ENCODE data around the gene TOR1A. TPM values are rescaled to one million over a fixed set of nuclear protein-coding genes. Genes with fewer than 3 reads are reported as not detected.

TOR1A gene, protein sequence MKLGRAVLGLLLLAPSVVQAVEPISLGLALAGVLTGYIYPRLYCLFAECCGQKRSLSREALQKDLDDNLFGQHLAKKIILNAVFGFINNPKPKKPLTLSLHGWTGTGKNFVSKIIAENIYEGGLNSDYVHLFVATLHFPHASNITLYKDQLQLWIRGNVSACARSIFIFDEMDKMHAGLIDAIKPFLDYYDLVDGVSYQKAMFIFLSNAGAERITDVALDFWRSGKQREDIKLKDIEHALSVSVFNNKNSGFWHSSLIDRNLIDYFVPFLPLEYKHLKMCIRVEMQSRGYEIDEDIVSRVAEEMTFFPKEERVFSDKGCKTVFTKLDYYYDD
- total RNA-seq (38.7 and 44.8 TPM in 2 replicates), polyA plus RNA-seq (40.2 and 50.4 TPM in 2 replicates)

- Histone ChIP-seq H4K20me1 (ENCODE audit: insufficient read depth, poor library complexity, severe bottlenecking) (no peaks in the 10 kb centered on the region), H3K9me3 (ENCODE audit: low read depth) (no peaks in the 10 kb centered on the region), H3K79me2 (peaks cover 25% of the 10 kb centered on the region), H3K27ac (peak within 1 kb of the TSS; percentile 88), H3K4me2 (peak within 1 kb of the TSS; percentile 96), H3K4me3 (peak within 1 kb of the TSS; percentile 86), H3K27me3 (no peaks in the 10 kb centered on the region), H3K9me2 (replicated peaks; ENCODE audit: insufficient read depth) (no peaks in the 10 kb centered on the region), H2AFZ (peak within 1 kb of the TSS; percentile 80), H3K4me1 (ENCODE audit: insufficient read depth) (peaks cover 8% of the 10 kb centered on the region), H3K36me3 (replicated peaks; ENCODE audit: insufficient read depth, low read depth) (no peaks in the 10 kb centered on the region)
- TF ChIP-seq, protein P1, sequence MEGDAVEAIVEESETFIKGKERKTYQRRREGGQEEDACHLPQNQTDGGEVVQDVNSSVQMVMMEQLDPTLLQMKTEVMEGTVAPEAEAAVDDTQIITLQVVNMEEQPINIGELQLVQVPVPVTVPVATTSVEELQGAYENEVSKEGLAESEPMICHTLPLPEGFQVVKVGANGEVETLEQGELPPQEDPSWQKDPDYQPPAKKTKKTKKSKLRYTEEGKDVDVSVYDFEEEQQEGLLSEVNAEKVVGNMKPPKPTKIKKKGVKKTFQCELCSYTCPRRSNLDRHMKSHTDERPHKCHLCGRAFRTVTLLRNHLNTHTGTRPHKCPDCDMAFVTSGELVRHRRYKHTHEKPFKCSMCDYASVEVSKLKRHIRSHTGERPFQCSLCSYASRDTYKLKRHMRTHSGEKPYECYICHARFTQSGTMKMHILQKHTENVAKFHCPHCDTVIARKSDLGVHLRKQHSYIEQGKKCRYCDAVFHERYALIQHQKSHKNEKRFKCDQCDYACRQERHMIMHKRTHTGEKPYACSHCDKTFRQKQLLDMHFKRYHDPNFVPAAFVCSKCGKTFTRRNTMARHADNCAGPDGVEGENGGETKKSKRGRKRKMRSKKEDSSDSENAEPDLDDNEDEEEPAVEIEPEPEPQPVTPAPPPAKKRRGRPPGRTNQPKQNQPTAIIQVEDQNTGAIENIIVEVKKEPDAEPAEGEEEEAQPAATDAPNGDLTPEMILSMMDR (IDR thresholded peaks at IDR 0.05; ENCODE audit: poor library complexity), result no peak
- TF ChIP-seq EZH2phosphoT487 (IDR thresholded peaks at IDR 0.05; ENCODE audit: low read depth, severe bottlenecking, unreplicated experiment), result no peak
- TF ChIP-seq EZH2 (IDR thresholded peaks at IDR 0.05; ENCODE audit: borderline replicate concordance), result no peak
- WGBS (ENCODE audit: low lambda C conversion rate, missing lambda C conversion rate), result 6% methylated on average over 47 of the region's 47 CpGs
- DNase-seq (ENCODE audit: low spot score), result peak; percentile 95
Measured at GRCh38 chr9:129823935-129824601, at the start of gene TOR1A. Gene TOR1A, minus strand, starts transcription at chr9:129824136. Its CDS starts 51 bp downstream, at chr9:129824085.

GRCh38 chr9:129871046-129871445, 47.1 kb upstream of the TOR1A start:
- no peak overlapping the region for H3K4me2 ChIP-seq
- no peaks in the 10 kb centered on the region for H3K9me2 ChIP-seq (replicated peaks; ENCODE audit: insufficient read depth)
- TF ChIP-seq, protein P1 (IDR thresholded peaks at IDR 0.05; ENCODE audit: poor library complexity), result no peak
- TF ChIP-seq EZH2 (IDR thresholded peaks at IDR 0.05; ENCODE audit: borderline replicate concordance) (no peak), EZH2phosphoT487 (IDR thresholded peaks at IDR 0.05; ENCODE audit: low read depth, severe bottlenecking, unreplicated experiment) (no peak)
- no peaks in the 10 kb centered on the region for H3K79me2 ChIP-seq
- no peak overlapping the region for H3K27ac ChIP-seq
- no peaks in the 10 kb centered on the region for H4K20me1 ChIP-seq (ENCODE audit: insufficient read depth, poor library complexity, severe bottlenecking)
- no peaks in the 10 kb centered on the region for H3K4me1 ChIP-seq (ENCODE audit: insufficient read depth)
- H3K27me3 ChIP-seq, result no peaks in the 10 kb centered on the region
- no peak overlapping the region for H2AFZ ChIP-seq
- no peaks in the 10 kb centered on the region for H3K36me3 ChIP-seq (replicated peaks; ENCODE audit: insufficient read depth, low read depth)
- 90% methylated on average over 11 of the region's 11 CpGs for WGBS (ENCODE audit: low lambda C conversion rate, missing lambda C conversion rate)
- no peak overlapping the region for H3K4me3 ChIP-seq
- H3K9me3 ChIP-seq (ENCODE audit: low read depth), result no peaks in the 10 kb centered on the region
- no peak for DNase-seq (ENCODE audit: low spot score)

- Histone ChIP-seq H3K4me1 (ENCODE audit: insufficient read depth) (no peaks in the 10 kb centered on the region), H3K36me3 (replicated peaks; ENCODE audit: insufficient read depth, low read depth) (no peaks in the 10 kb centered on the region), H2AFZ (no peak overlapping the region), H4K20me1 (ENCODE audit: insufficient read depth, poor library complexity, severe bottlenecking) (no peaks in the 10 kb centered on the region), H3K4me2 (no peak overlapping the region), H3K27me3 (no peaks in the 10 kb centered on the region), H3K27ac (no peak overlapping the region), H3K79me2 (no peaks in the 10 kb centered on the region), H3K4me3 (no peak overlapping the region), H3K9me3 (ENCODE audit: low read depth) (no peaks in the 10 kb centered on the region), H3K9me2 (replicated peaks; ENCODE audit: insufficient read depth) (no peaks in the 10 kb centered on the region)
- WGBS (ENCODE audit: low lambda C conversion rate, missing lambda C conversion rate), result 96% methylated on average over 21 of the region's 24 CpGs
- TF ChIP-seq EZH2 (IDR thresholded peaks at IDR 0.05; ENCODE audit: borderline replicate concordance) (no peak), EZH2phosphoT487 (IDR thresholded peaks at IDR 0.05; ENCODE audit: low read depth, severe bottlenecking, unreplicated experiment) (no peak)
- TF ChIP-seq, protein P1 (IDR thresholded peaks at IDR 0.05; ENCODE audit: poor library complexity), result no peak
- DNase-seq (ENCODE audit: low spot score), result no peak
Measured at GRCh38 chr9:129869585-129870501, 45.9 kb upstream of the TOR1A start.
